NCI-H510A (cell line): ENCODE measurements around the gene FNBP1.

Experiments used
- DNase-seq: peaks from one replicate; lab custom pipeline; 2025; lab: John Stamatoyannopoulos, UW

The FNBP1 gene

GRCh38 chr9:130045725-130046450 is 2.9 kb upstream of the FNBP1 start:
- no peak for DNase-seq

DNA sequence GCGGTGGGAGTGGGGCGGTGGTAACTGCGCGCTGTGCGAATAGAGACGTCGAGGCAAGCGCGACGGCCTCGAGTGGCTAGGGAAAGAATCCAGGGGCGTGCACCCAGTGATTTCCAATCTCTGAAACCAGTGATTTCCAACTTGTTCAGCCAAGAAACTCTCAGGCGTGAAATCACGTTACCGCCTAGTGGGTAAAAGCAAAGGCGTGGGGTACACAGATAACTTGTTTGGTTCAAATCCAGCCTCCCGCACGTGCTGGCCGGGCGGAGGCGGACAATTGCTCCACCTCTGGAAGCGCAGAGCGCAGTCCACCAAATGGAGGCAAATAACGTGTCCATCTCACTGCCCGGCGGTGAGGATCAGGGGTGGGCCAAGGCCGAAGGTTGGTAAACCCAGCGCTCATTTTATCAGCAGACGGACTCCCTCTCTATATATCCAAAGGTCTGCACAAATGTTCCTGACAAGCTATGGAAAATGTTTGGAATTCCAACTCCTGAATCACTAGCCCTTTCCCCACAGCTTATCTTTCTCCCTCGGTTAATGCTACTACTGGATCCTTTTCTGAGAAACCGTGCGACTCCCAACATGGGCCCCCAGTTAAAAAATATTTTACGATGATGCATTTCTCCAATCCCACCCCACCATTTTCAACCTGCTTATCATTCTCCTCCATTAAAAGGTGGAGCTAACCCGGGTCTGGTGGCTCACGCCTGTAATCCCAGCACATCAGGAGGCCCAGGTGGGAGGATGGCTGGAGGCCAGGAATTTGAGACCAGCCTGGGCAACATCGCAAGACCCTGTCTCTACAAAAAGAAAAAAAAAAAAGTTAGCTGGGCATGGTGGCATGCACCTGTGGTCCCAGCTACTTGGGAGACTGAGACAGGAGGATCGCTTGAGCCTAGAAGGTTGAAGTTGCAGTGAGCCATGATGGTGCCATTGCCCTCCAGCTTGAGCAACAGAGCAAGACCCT is 950 bp upstream of the FNBP1 start:
- no peak for DNase-seq

GRCh38 chr9:130042406-130042884 is 544 bp downstream of the FNBP1 start:
- no peak for DNase-seq

DNA sequence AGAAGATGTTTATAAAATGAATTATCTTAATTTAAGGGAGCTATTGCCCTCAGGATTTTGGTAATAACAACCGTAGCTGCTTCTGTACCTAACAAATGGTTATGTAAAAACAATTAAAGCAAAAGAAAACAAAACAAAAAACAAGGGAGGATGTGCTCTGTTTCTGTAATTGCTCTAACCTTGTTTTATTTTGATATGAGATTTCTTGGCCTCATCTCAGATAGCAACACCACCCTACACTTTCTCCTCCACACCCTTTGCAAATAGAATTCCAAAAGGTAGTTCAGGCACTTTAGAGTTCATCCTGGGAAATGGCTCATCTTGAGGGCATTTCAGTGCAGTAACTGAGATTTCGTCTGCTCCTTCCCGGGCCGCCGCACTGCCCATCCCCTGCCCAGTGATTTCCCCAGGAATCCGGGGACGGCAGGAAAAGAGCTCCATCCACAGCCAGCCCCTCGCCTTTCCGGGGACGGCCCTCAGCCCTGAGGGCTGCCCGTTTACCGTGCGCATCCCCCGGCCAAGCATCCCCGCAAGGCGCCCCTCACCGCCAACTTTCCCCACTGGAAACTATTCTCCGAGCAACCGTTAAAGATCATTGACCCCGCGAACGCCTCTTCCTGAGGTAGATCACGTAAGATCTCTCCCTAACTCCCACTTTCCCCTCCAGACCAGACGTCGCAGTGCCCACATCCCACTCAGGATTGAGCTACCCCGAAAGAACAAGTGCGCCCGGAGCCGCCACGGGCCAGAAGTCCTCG is 1.2 kb downstream of the FNBP1 start:
- no peak for DNase-seq

DNA sequence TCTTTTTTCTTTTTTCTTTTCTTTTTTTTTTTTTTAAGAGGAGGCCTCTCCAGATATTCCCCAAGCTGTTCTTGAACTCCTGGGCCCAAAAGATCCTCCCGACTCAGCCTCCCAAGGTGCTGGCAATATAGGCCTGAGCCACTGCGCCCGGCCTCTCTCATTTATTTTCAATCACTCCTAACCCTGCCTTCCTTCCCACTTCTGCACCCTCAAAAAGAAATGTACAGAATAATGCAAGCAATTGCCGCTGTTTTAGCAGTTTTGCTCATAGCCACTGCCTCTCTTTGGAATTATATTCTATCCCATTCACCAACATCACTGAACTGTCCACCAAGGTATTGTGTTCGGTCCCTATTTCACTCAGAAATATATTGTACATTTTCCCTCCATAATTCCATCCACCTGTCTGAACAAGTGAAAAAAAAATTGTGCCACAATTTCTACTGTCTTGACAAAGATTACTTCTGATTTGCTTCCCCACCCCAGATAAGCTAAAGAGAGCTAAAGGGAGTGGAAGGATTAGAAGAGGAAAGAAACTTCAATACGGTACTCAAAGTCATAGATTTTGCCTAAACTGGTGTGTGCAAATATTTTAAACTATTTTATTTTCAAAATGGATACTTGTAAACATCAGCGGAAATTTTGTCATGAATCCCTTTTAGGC is 1.9 kb downstream of the FNBP1 start:
- DNase-seq, result no peak

GRCh38 chr9:130039528-130040147 is 3.4 kb downstream of the FNBP1 start:
- DNase-seq, result no peak

- DNase-seq, result no peak
These were observed 6.9 kb downstream of the FNBP1 start for GRCh38 chr9:130036099-130036498.

GRCh38 chr9:130034570-130034969 is 8.4 kb downstream of the FNBP1 start:
- no peak for DNase-seq

- no peak for DNase-seq
These were observed 12.3 kb downstream of the FNBP1 start for GRCh38 chr9:130030651-130031127.

DNA sequence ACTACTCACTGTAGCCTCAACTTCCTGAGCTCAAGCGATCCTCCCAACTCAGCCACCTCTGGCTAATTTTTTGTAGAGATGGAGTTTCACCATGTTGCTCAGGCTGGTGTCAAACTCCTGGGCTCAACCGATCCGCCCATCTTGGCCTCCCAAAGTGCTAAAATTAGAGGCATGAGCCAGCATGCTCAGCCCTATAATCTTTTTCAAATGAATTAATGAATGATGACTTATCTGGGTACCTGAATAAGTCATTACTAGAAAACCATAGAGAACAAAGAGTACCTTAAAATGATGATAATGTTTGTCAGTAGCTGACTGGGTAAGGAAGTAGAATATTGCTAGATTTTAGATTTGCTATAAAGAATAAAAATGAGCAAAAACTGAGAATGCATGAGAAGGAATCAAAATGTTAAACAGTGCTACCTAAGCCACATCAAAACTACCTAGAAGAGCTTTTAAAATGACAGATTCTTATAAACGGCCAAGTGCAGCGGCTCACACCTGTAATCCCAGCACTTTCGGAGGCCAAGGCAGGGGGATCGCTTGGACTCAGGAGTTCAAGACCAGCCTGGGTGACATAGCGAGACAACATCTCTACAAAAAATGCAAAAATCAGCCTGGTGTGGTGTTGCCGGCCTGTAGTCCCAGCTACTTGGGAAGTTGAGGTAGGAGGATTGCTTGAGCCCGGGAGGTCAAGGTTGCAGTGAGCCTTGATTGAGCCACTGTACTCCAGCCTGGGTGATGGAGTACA is 13.6 kb downstream of the FNBP1 start:
- no peak for DNase-seq

GRCh38 chr9:130028493-130029222 is 14.3 kb downstream of the FNBP1 start:
- no peak for DNase-seq

DNA sequence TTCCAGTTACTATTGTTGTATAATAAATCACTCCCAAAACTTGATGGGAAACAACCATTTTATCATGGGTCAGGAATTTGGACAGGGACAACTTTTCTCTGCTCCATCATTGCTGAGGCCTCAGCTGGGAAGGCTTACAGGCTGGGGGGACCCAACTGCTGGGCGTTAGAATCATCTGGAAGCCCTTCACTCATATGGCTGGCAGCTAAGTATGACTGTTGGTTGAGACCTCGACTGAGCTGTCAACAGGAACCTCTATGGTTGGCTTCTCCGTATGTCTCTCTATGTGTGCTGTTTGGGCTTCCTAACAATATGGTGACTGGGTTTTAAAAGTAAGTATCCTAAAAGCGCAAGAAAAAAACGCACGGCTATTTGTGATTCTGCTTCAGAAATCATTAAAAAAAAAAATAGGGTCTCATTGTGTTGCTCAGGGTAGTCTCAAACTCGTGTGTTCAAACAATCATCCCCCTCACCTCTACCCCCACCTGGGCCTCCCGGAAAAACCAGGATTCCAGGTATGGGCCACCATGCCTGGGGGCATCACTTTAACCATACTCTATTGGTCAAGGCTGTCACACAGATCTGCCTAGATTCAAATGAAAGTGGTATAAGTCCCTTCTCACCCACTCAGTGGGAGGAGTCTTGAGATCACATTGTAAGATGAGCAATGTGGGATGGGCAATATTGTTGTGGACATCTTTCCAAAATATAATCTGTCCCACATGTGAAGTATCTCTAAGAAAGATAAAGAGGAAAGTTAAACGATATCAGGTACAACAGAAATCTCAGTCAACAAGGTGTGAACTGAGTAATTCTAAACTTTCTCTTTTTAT is 15.2 kb downstream of the FNBP1 start:
- no peak for DNase-seq

DNA sequence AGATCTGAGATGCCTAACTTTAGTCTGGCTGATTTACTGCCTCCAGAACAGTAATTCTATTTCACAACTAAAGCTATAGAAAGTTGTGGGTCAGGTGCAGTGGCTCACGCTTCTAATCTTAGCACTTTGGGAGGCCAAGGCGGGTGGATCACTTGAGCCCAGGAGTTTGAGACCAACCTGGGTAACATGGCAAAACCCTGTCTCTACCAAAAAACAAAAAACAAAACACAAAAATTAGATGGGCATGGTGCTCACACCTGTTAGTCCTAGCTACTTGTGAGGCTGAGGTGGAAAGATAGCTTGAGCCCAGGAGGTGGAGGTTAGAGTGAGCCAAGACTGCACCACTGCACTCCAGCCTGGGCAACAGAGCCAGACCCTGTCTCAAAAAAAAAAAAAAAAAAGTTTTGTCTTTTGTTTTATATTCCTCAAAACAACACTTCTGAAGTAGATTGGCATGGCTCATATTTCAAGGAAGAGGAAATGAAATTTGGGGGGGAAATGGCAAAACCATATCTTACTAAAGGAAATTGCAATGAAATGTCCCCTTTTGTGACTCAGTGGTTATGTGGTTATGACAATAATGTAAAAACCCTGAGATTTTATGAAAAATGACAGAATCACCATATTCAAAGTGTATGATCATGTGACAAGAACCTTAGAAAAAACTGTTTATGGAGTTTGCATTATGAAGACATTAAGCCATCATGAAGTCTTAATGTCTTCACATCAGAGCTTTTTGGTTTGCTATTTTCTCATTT is 16.2 kb downstream of the FNBP1 start:
- DNase-seq, result no peak

- no peak for DNase-seq
These were observed 18.4 kb downstream of the FNBP1 start for GRCh38 chr9:130024597-130024994.

DNA sequence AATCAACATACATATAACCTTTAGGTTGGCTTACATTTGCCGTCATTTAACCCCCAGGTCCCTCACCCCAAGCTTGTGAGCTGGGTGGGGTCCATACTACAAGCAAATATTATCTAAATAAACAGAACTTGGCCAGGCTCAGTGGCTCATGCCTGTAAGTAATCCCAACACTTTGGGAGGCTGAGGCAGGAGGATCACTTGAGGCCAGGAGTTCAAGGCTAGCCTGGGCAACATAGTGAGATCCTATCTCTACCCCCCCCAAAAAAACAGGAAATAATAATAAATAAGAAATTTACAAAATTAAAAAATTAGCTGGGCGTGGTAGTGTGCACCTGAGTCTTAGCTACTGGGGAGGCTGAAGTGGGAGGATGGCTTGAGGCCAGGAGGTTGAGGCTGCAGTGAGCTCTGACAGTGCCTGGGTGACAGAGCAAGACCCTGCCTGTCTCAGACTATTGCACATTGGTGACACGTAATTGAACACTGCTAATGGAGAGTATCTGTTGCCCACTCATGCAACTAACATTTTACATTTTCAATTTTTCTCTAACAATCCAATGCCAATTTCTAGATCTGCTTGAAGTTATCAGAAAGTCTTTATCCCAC is 18.9 kb downstream of the FNBP1 start:
- DNase-seq, result no peak

- DNase-seq, result no peak
These were observed 19.7 kb downstream of the FNBP1 start for GRCh38 chr9:130023144-130023787.

DNA sequence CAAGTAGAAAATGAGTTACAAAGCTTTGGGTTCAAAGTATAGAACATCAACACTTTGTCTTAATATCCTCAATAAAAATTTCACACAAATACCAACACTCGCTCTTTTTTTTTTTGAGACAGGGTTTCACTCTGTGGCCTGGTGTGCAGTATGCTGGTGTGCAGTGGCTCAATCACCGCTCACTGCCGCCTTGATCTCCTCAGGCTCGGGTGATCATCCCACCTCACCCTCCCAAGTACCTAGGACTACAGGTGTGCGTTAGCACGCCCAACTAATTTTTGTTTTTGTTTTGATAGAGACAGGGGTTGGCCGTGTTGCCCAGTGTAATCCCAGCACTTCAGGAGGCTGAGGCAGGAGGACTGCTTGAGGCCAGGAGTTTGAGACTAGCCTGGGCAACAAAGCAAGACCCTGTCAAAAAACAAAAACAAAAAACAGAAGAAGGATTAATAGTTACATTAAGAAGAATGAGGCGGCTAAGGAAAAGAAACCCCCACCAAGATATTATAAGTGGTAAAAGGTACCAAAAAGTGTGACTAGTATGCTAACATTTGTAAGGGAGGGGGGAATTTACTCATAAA is 20.3 kb downstream of the FNBP1 start:
- DNase-seq, result no peak
